CD4-positive, alpha-beta T cell treated with Interleukin-4 for 1 hour (primary cell): ENCODE data around the gene ZMYM3.

ENCODE experiments used
- DNase-seq, 2 donors: peaks; one replicate each; pipeline ENCODE4 v3.0.0-alpha.2; 2020 to 2022

ZMYM3 gene

DNA sequence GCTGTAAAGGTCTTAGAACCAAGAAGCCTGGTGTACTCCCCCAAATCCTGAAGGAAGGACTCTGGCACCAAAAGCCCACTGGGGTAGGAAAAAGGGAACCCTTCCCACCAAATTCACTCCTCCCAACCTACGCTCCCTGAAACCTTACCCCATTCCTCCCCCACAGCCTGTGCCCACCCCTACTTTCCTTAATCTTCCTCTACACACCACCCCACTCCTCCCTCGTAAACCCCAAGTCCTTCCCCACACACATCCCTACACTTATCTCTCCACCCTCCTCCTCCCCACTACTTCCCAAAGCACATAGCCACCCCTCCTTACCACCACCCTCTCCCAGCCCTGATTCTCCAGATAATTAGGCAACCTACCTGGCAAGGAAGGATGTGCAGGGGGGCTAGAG lies 1.7 kb downstream of the ZMYM3 start:
- DNase-seq: no peak

DNA sequence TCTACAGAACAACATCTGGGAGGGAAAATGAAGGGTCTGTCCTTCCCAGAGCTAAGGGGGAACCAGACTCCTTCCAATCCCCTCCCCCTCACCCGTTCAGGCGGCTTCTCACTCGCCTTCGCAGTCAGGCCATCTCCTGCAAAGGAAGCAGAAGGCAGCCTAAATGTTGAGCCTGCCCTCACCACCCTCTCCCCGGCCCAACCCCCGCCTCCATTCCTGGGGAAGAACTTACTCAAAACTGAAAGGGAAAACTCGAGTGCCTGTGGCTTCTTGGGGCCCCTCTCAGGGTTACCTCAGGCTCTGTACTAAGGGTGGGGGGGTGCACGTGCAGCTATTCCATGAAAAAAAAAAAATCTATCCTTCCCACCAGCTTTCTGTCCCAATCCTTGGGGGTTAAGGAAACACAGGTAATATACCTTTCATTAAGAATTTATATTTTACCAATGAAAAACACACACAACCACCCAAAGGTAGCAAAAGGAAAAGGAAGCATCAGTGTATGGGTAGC lies 2.4 kb downstream of the ZMYM3 start:
- DNase-seq: no peak

DNA sequence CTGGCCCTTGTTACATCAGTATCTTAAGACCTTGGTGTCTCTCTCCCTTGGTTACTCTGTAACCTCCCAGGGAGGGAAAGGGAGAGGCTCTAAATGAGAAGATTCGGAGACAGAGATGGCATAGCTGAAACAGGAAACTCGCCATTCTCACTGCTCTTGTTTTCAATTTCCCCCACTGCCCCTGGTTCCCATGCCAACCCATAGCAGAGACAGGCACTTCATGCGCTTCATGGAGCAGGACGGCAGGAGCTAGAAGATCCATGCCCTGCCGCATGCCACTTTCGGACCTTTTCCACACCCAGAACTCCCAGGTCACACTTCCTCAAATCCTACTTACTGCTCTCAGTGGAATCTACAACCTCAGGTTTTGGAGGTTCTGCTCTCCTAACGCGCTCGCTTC lies 3.1 kb downstream of the ZMYM3 start:
- DNase-seq: no peak

DNA sequence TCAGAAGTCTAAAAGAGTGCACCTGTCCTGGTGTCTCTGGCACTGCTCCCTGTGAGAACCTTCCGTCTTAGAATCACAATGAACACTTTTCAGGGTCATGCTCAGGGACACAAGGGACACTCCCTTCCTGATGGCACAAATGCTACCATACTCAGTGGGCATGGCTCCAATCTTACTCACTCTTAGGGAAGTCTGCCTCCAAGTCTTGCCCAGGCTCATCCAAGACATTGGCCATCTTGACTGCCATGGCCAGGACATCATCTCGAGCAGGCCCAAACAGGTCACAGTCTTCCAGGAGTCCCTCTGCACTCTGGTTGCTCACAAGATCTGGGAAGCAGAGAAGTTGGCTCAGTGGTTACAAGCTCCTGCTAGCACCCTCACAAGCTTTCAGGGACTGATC lies 8.8 kb downstream of the ZMYM3 start:
- no peak for DNase-seq

DNA sequence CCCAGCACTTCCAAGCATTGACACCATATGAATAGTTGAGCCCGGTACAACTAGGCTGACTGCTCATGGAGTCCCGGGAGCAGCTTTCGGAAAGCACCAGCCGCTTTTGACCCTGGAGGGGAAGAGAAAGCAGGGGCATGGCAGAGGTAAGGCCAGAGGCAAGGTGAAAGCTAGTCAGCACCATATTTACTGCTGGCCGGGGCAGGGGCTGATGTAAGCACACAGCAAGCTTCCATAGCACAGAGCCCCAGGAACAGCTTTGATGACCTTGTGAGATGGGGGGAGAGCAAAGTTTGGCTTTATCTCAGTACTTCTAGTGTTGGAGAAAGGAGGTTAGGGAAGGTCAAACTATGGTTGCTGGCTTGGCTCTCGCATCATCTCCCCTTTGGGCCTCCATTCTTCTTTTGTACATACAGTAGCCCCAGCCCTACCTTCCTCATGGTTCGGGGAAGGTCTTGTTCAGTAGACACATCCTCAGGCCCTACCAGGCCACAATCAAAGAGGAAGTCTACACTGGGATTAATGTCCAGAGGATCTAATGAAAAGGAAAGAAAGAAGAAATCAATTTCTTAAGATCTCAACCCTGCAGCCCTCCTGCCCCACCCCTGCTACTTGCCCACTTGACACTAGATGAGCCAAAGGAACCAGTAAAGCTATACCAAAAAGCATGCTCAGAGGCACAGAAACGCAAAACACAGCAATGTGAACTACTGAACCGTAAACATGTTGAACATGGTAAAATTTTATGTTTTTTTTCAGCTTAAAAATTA lies 9.4 kb downstream of the ZMYM3 start:
- no peak for DNase-seq

DNA sequence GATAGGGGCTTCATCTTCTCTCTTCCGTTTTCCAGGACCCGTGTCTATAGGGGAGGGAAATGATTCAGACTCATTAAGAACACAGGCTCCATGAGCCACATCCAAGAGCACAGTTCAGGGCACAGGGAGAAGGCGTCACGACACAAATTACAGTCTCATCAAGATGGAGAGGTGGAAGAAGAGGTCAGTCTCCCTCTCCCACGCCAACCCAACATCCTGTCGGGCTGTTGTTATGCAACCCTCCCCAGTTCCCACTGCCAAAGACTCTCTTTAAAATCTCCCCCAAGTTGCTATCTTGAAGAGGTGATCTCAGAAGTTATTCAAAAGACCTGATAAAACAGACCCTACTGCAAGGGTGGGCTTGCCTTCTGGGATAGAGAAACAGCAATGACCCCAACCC lies 12.6 kb downstream of the ZMYM3 start:
- DNase-seq: no peak

DNA sequence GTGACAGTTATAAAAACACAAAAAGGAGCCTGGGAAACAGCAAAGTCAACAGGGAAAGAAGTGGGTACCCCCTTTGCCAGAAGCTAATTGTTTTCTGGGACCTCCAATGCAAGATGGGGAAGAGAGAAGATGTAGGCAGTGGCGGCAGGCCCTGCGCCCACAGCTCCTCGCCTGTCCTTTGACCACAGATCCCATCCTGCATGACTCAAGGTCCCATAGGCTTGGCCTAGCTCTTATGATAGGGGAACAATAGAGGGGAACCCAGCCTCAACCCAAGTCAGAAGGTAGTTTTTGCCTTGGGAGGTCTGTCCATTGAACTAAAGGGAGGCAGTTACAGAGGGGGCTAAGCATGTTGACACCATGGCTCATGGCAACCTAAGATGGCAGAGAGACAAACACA lies 14.2 kb downstream of the ZMYM3 start:
- DNase-seq: no peak

DNA sequence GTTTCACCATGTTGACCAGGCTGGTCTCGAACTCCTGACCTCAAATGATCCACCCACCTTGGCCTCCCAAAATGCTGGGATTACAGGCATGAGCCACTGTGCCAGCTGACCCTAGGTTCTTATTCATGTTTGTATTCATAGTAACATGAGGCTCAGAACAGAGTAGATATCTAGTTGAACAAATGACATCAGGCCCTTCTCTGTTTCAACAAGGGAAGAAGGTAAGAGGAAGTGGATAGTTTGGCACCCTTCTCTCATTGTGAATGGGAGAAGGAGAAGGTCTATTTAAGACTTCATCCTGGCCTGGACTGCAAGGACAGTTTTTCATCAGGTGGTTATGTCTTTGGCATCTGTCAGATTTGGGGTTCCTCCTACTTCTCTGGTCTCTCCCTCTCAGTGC lies 17.1 kb downstream of the ZMYM3 start:
- no peak for DNase-seq

DNA sequence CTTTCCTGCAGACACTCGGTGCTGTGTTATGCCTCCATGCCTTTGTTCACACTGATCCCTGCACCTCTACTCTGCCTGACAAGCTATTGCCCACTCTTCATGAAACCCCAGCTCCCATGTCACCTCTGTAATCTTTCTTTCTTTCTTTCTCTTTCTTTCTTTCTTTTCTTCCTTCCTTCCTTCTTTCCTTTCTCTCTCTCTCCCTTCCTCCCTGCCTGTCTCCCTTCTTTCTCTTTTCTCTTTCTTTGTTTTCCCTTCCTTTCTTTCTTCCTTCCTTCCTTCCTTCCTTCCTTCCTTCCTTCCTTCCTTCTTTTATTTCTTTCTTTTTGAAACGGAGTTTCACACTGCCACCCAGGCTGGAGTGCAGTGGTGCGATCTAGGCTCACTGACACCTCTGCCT lies 18.5 kb downstream of the ZMYM3 start:
- no peak for DNase-seq

DNA sequence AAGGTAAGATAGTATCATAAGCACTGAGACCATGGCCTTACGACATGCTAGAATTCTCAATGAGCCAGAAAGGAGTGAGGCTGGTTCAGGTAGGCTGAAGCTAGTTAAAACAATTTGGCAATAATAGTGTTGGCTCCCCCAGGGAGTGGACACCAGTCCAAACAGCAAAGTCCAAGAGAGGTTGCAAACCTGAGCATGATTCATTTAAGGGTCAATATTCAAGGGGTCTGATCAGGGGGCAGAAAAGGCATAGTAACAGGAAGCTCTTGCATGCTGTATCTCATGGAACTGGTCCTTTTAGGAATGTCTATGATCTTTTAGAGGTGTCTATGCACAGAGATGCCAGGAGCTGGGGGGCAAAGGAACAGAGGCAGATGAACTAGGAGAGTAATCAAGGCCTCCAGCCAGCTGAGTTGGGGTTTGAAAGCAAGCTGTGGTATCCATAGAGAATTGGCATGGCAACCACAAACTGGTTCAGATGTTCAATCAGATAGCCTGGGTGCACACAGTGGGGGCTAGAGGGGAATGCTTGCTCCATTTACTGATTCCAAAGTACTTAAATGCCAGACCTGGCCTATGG lies 25.8 kb downstream of the ZMYM3 start:
- no peak for DNase-seq

DNA sequence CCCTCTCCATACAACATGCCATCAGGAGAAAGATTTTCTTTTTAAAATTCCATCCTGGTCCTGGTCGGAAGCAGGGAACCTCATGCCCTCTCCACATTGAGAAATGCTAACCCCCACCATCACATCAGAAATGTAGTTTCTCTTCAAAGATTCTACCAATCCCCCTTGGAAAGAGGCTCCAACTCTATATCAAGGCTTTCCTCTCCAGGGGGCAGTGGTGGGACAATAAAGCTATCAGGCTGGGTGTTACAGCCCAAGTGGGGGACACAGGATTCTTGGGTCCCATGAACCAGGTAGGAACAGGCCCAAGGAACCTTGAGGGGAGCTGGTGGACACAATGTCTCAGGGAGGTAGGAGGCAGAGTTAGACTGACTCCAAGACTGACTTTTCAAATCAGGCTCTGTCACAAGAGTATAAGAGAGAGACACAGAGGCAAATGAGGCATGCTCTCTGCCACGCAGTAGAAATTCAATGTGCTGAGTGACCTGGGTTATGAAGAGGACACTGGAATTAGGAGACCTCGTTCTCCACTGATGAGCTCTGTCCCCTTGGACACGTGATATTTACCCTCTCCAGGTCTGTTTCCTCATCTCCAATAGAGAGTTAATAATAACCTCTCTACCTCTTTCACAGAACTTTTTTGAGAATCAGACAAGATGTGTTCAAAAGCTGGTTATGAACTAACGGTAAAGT lies 26.4 kb downstream of the ZMYM3 start:
- DNase-seq: no peak

DNA sequence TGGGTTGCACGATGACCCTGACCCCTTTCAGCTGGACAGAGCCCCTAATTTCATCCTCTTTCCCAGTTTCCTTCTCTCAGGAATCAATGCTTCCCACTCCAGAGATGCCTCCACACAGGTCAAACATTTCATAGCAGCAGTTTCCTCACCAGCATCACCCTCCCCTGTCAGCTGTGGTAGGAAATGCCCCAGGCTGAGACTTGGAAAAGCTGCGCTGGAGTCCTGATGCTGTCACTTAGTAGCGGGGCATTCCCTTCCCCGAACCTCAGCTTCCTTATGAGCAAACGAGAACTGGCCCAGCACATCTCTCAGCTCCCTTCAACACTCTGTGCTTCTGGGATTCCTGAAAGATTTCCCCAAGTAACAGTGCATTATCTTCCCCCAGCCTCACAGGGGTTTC lies 28.3 kb downstream of the ZMYM3 start:
- DNase-seq: no peak

DNA sequence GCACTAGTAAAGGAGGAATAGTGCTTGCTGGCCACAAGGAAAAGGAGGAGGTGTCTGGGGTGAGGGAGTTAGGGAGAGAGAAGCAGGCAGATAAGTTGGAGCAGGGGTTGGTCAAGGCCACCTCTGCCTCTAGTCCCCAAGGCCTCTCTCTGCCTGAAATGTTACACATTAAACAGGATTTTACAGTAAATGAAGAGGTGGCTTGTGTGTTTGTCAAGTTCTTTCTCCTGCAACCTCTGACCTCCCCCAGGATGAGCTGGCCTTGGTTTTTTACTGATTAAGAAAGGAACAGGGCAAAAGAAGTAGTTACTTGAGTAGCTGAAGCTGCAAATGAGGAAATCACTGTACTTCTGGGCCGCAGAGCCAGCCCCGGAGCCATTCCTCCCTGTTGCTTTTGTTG lies 28.9 kb downstream of the ZMYM3 start:
- no peak for DNase-seq

DNA sequence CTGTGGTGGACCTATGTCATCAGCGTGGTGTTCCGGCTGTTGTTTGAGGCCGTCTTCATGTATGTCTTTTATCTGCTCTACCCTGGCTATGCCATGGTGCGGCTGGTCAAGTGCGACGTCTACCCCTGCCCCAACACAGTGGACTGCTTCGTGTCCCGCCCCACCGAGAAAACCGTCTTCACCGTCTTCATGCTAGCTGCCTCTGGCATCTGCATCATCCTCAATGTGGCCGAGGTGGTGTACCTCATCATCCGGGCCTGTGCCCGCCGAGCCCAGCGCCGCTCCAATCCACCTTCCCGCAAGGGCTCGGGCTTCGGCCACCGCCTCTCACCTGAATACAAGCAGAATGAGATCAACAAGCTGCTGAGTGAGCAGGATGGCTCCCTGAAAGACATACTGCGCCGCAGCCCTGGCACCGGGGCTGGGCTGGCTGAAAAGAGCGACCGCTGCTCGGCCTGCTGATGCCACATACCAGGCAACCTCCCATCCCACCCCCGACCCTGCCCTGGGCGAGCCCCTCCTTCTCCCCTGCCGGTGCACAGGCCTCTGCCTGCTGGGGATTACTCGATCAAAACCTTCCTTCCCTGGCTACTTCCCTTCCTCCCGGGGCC lies 29.7 kb downstream of the ZMYM3 start:
- no peak for DNase-seq

DNA sequence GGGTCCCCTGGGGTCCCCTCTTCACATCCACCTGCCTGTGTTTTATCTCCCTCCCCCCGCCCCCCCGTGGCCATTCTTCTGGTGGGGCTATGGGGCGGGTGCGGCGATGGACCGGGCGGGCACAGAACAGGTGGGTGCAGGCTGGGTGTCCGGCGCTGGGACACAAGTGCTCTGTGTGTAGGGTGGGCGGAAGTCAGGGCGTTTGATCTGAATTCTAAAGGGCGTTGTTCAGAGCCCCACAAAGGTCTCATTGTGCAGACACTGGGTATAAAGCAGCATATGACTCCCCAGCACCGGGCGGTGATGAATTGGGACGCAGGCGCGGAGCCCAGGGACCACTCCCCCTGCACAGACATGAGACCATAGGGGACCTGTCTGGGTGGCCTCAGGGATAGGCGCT lies 31.0 kb downstream of the ZMYM3 start, which contains the start of gene GJB1:
GJB1 (plus strand) TSS at position 296 of the 400 bp plus-strand sequence. CDS start 484 bp downstream, outside the sequence.
- DNase-seq: no peak

DNA sequence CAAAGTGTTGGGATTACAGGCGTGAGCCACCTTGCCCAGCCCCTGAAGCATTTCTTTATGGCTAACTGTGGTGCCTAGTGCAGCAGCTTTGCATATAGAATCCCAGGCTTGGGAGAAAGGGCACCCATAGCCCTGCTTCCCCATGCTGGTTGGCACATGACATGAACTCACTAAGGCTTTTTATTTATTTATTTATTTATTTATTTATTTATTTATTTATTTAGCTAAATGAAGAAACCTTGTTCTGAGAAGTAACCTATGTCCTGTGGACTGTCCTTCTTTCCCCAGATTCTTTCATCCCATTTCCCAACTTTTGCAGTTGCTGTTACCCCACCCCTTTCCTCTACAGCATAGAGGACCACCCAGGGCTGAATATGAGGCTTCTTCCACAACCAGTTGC lies 32.8 kb downstream of the ZMYM3 start:
- no peak for DNase-seq

DNA sequence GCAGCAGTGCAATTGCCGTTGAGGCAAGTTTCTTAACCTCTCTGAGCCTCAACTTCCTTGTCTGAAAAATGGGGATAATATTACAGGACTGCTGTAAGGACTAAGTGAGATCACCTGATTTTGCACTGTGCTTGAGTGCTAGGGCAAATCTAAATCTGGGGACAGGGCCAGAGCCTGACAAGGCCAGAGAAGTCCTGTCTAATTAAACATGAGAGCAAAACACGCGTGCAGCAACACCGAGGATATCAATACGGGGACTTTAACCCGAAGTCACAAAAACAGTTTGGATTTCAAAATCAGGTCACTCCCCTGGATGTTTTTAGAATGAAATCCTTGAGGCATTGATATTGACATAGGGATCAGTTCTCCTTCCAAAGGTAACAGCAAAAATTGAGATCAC lies 36.6 kb downstream of the ZMYM3 start:
- no peak for DNase-seq

DNA sequence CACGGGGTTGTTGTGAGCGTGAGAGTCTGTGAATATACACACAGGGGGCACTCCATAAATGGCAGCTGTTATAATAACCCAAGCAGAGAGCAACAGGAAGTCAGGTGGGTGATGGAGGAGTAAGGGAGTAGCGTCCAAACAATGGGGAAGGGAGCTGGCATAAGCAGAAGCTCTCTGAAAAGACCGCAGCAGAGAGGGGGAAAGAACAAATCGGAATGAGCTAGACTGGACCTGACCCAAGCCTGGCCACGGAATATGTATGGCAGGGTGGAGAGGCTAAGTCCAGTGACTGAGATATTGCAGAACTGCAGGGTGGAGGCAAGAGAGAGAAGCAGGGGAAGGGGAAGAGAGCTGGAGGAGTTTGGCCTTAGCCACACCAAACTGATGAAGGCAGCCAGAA lies 37.5 kb downstream of the ZMYM3 start:
- no peak for DNase-seq

DNA sequence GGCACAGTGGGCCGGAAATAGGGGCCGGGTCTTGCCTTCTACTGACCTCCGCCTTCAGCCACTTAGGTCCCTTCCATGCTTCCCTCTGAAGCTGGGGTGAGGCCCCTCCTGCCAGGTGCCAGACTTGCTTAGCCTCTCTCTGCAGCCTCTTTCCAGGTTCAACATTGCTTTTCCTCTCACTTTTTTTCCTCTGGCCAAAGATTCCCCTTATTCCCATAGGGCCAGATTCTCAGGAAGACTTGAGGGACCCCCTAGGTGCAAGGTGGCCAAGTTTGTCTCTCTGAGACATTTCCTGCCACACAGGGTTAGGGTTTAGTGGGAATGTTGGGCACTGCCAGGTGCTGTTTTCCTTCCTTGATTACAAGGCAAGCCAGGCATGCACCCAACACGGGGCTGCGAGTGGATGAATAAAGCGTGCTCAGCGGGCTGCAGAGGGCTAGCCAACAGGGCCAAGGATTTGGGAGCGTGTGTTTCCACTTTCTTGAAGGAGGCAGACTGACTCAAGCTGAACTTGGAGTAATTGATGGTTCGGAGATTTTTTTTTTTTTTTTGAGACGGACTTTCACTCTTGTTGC lies 38.5 kb downstream of the ZMYM3 start:
- no peak for DNase-seq

DNA sequence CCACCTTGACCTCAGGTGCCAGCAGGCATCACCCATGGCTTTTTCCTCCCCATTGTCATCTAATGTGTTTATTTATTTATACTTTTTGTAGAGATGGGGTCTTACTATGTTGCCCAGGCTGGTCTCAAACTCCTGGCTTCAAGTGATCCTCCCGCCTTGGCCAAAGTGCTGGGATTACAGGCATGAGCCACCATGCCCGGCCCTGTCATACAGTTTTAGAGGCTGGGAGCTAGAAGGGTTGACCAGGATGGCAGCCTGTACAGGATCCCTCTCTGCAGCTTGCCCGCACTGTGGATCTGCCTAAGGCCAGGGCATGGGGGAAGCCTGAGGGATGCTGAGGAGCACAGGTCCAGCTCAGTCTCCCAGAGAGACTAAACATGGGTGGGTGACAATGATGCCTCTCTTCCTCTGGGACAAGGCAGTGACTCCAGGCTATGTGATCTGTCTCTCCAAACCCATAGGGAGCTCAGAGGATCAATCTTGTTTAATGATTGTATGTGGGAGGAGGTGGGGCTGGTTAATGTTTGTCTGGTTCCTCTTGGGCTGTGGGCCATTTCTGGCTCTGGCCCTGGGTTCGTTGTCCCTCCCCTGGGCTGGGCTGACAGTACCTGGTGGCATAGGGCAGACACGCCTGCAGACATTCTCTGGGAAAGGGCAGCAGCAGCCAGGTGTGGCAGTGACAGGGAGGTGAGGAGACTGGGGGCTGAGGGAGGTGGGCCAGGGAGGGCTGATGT lies 39.2 kb downstream of the ZMYM3 start:
- DNase-seq: no peak

DNA sequence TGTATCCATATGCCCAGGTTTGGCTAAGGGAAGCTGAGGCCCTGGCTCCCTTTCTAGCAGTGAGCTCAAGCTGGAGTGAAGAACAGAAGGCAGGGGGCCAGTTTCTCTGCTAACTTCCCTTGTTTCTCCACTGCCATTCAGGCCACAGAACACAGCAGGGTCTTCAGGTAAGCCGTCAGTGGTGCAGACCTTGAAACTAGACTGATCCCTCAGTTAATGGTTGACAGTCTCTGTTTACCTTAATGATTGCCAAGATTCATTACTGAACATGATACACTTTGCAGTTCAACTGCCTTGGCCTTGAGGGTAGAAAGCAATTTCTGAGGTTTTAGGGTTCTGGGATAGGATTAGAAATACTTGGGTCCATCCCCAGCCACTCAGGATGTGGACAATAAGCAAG lies 39.8 kb downstream of the ZMYM3 start:
- no peak for DNase-seq

DNA sequence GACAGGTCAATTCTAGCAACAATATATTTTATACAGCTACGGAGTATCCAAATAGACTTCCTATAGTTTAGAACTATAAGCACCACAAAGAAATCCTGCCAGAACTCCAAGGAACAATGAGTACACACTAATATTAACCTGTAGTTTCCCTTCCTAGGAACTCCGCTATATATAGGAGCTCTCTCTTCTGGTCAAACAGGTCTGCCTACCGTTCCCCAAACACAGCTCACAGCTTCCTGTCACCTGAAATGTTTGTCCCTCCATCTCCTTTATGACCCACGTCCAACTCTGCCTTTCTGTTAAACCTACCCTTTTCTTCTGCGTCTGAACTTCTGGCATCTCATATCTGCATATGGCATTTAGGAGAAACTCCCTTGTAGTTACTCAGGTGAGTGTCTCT lies 41.4 kb downstream of the ZMYM3 start:
- DNase-seq: no peak

DNA sequence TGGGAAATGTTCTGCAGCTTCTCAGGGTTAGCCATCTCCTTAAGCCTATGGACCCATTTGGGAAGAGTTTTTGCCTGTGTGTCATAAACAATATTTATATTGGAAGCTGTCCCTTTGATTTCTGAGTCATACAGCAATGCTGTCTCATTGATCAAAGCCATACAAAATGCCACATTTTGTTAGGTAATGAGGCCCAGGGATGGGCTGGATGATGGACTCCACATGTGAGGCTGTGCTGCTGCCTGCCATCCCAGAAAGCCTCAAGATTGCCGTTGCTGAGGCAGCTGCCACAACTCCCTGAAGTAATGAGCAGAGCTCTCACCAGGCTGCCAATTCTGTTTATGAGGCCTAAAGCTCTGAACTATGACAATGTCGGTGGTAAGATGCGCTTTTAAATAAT lies 43.1 kb downstream of the ZMYM3 start:
- no peak for DNase-seq
